GM12892 (cell line): Measurements from ENCODE around the gene DLG2.

Source experiments
- DNase-seq: peaks from one replicate; pipeline ENCODE4 v3.0.0; 2011; ENCODE audit not compliant: insufficient read length
- FAIRE-seq: peaks from 2 replicates; lab custom pipeline; 2011; peaks lifted over from hg19 to GRCh38; lab: Jason Lieb, UNC
- POLR2A ChIP-seq: IDR thresholded peaks from 2 replicates; pipeline ENCODE4 v1.6.1; 2011; ENCODE audit warnings: low read depth, low read length, control low read depth
- POLR2AphosphoS5 ChIP-seq: IDR thresholded peaks from 2 replicates; pipeline ENCODE4 v1.6.1; 2011; ENCODE audit warnings: low read depth, low read length, control low read depth
- TAF1 ChIP-seq: IDR thresholded peaks from 2 replicates; pipeline ENCODE4 v1.6.1; 2011; ENCODE audit warnings: low read depth, mild to moderate bottlenecking, control low read depth, low read length, borderline replicate concordance

The DLG2 gene

DNA sequence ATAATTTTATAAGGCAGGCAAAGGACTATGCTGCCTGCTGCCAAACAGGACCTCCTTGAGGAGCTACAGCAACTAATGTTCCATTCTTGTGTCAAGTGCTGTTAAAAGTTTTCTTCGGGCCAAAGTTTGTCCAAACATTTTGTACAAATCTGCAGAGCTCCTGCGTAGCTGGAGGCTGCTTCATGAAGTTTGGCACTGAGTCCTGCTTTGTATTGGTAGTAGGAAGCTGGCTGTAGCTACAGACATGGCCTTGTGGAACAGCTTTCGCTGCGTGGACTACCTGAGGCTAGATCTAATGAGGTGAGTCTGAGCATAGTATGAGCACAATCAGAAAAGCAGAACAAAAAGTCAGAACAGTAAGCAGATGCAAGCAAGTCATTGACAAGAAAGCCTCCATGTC lies 528.1 kb downstream of the DLG2 start:
- no peak for DNase-seq
- TF ChIP-seq TAF1 (no peak), POLR2A (no peak), POLR2AphosphoS5 (no peak)
- FAIRE-seq, result no peak

DNA sequence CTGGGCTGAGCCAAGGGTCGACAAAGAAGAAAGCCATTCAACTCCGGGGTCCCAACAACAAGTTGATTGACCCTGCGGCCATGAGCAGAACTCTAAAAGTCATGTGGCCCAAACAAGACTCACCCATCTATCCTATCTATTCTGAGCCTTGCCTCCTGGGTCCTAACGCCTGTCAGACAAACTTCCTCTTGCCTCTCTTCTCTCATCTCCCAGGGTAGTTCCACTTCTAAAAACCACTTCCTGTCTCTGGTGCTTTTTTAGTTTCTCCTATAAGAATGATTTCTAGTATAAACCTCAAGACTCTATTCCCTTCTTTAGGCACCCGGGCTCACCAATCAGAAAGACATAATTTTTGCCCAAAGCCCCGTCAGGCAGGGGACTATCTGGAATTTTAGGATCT lies 530.2 kb downstream of the DLG2 start:
- DNase-seq (no peak), FAIRE-seq (no peak)
- TF ChIP-seq POLR2AphosphoS5 (no peak), TAF1 (no peak), POLR2A (no peak)

DNA sequence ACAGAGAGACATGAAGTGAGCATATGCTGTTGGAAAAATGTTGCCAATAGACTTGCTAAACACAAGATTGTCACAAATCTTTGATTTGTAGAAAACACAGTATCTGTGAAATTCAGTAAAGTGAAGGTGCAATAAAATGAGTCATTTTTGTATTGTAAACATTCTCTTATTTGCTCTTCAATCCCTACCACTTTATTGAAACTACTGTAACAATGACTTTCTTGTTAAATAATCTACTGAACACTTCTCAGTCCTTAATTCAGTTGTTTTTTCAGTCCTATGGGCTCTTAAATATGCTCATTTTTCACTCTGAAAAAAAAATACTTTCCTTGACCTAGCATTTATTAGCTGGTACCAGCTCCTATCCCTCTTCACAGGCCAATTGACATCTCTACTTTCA lies 531.9 kb downstream of the DLG2 start:
- no peak for TF ChIP-seq TAF1
- no peak for TF ChIP-seq POLR2AphosphoS5
- no peak for DNase-seq
- FAIRE-seq, result no peak

DNA sequence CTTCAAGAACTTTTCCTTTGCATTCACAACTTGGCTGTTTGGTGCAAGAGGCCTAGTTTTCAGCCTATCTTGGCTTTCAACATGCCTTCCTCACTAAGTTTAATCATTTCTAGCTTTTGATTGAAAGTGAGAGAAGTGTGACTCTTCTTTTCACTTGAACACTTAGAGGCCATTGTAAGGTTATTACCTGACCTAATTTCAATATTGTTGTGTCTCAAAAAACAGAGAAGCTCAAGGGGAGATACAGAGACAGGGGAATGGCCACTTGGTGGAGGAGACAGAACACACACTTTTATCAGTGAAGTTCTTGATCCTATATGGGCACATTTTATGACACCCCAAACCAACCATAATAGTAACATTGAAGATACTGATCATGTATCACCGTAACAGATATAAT lies 532.3 kb downstream of the DLG2 start:
- TF ChIP-seq POLR2AphosphoS5 (no peak), TAF1 (no peak), POLR2A (no peak)
- no peak for DNase-seq
- FAIRE-seq, result no peak

DNA sequence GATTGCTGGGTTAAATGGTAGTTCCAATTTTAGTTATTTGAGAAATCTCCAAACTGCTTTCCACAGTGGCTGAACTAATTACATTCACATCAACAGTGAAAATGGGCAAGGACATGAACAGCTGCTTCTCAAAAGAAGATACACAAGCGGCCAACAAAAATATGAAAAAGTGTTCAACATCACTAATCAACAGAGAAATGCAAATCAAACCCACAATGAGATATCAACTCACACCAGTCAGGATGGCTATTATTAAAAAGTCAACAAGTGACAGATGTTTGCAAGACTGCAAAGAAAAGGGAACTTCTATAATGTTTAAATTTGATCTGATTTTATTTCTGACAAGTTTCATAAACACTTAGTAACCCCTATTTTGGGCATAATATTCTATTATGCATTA lies 537.5 kb downstream of the DLG2 start:
- no peak for DNase-seq
- TF ChIP-seq POLR2AphosphoS5 (no peak), POLR2A (no peak), TAF1 (no peak)
- FAIRE-seq, result peak; percentile 21

DNA sequence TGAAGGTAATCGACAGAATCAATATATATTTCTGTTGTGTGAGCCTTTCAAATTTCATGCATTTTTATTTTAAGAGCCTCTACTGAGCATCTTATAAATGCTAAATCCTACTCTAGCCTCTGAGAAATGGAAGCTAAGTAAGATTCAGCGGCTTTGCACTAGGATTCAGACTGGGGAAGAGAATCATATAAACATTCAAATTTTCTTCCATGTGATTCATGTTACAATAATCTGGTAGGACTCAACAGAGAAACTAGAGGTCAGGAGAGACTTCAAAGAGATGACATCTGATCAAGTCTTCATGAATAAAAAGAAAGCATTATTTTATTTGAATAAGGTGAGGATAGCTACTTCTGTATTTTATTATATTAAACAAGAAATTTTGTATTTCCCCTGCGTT lies 538.9 kb downstream of the DLG2 start:
- no peak for FAIRE-seq

DNA sequence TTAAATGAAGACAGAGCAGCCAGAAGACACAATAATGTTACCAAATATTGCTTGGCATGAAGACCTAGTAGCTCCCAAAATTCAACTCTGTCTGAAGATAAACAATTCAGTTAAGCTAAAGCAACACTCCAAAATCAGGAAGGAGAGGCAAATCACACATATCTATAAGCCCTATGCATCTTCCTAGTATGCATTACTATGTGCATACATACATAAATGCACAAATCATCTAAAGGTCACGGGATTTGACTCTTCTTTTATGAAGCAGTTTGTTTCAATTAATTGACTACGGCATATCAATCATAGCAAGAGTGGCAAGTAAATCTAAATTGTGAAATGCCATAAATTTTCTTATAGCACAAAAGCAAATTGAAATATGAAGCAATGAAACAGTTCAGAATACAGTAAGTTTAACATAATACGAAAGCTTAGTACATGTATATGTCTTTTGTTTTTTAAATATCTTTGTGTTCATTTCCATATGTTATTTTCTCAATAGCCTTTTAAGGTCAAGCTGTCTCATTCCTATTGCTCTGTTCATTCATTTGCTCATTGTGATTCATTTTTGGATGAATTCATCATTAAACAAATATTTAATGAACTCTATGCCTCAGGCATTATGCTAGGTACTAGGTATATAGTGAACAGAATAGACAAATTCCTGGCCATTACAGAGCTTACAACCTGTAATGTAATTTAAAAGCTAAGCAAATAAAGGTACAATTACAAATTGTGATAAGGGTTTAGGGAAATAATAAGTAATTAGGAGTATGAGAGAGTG lies 540.5 kb downstream of the DLG2 start:
- no peak for TF ChIP-seq TAF1
- TF ChIP-seq POLR2A, result no peak
- TF ChIP-seq POLR2AphosphoS5, result no peak
- no peak for DNase-seq
- no peak for FAIRE-seq

More for the DNA sequence above, 538.9 kb downstream of the DLG2 start:
- no peak for DNase-seq
- no peak for TF ChIP-seq POLR2A
- no peak for TF ChIP-seq POLR2AphosphoS5
- TF ChIP-seq TAF1, result no peak

DNA sequence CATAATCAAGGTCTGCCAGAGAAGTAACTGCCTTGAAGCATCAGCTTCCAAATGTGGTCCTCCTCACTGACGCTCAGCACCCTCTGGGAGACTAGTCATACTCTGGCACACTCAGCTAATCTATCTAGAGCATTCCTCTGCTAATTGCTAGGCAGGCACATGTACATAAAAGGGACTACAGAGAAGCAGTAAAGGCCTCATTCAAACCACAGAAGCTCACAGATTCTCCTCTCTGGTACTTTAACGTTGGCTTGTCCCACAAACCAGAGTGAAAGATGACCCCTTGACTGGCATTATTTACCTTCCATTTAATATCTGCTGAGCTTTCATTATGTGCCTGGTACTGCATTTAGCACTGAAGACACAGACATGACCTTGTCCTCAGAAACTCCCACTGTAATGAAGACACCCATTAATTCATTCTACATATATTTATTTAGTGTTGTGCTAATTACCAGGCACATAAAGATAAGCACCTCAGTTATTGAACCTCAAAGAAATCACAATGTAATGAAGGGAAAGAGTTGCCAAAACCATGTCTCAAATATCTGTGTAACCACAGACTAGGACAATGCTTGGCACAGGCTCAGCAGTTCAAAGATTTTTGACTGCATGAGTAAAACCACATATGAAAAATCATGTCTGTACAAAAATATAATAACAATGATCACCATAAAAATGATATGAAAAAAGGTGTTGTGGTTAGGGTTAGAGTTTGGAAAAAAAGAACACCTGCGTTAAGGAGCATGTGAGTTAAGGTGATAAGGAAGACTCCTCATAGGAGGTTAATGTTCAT lies 550.4 kb downstream of the DLG2 start:
- TF ChIP-seq TAF1 (no peak), POLR2AphosphoS5 (no peak), POLR2A (no peak)
- no peak for DNase-seq
- FAIRE-seq, result no peak

DNA sequence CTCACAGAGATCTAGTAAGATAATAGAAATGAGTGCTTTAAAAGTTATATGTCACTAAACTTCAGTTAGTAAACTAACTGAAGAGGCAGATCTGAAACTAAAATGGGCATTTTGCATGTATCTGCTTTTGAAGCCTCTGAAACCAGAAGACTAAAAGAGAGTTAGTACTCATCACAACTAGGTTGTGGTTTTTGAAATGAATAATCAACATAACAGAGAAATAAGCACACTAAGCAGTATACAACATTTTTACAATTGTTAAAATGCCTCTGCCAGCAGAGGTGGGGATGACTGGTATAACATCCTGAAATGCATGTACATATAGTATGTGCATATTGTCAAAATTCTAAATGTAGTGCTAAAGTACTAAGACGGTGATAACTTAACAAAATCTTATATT lies 564.5 kb downstream of the DLG2 start:
- FAIRE-seq, result peak; percentile 84
- no peak for TF ChIP-seq TAF1
- no peak for TF ChIP-seq POLR2AphosphoS5
- no peak for TF ChIP-seq POLR2A

DNA sequence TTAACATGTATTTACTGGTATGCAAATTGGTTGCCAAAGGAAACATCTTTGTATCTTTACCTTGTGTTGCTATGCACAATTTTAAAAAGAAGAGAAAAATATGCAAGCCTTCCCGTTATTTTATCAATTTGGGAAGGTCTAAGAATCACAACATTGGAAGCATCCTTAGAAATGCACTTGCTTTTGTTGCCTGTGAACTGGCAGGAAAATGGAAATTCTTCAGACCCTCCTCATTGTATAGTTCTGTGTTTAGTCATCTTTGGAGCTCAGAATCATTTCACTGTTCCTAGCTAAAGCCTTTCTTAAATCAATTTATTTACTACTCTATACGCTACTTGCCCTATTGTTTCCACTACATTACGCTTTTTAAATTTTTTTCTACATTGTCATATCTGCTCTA lies 574.5 kb downstream of the DLG2 start:
- peak; percentile 17 for FAIRE-seq
- DNase-seq, result no peak
- TF ChIP-seq TAF1 (no peak), POLR2AphosphoS5 (no peak), POLR2A (no peak)

More for the DNA sequence above, 564.5 kb downstream of the DLG2 start:
- no peak for DNase-seq

DNA sequence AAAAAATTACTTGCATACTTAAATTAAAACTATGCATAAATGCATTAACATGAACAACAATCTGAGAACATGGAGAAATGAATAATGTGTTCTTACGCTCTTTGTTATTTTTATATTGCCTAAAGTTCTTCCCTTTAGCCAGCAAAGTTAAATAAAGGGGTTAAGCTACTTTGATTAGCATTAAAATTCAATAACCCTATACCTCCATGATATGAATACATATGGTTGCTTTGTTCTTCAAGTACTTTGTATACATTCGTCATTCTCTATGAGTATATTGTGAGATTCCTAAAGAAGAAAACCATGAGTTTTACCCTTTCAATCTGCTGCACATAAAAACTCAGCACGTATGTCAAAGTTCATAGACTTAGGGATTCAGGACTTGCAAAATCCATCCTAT lies 578.3 kb downstream of the DLG2 start:
- TF ChIP-seq POLR2A (no peak), TAF1 (no peak), POLR2AphosphoS5 (no peak)
- FAIRE-seq (no peak), DNase-seq (no peak)

DNA sequence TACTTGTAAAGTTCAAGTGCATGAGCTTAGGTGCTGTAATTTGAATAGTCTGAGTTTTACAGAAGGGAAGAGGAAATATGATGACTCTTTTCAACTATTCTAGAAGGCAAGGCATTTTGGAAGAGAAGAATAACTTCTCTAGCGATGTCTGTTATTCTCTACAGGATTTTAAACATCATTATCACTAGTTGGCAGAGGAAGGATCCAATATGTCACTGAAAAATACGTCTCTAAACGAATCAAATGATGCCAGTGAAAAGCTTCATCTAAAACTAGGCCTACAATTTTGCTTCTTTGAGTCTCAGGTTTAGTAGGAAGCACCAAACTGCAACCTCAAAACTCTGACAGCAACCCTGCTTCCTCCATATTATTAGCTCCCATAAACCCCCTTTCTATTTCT lies 581.4 kb downstream of the DLG2 start:
- FAIRE-seq (no peak), DNase-seq (no peak)
- TF ChIP-seq TAF1, result no peak
- TF ChIP-seq POLR2A, result no peak
- TF ChIP-seq POLR2AphosphoS5, result no peak
